H9 (cell line): ENCODE measurements around the gene SCD5. TPM values are rescaled to one million over a fixed set of nuclear protein-coding genes. Genes with fewer than 3 reads are reported as not detected.

Experiments used
- DNase-seq: peaks from one replicate; pipeline ENCODE4 v3.0.0-alpha.2; 2017
- H2AFZ ChIP-seq: one replicate; pipeline ENCODE4 v1.6.1; 2013; ENCODE audit warnings: mild to moderate bottlenecking, low read length, control low read depth, moderate library complexity
- H2AK5ac ChIP-seq: 2 replicates; pipeline ENCODE4 v1.6.1; 2013; ENCODE audit warnings: low read length, control low read depth, mixed read lengths; ENCODE audit not compliant: insufficient read length
- H2BK120ac ChIP-seq: one replicate; pipeline ENCODE4 v1.6.1; 2013; ENCODE audit warnings: low read depth, mild to moderate bottlenecking, low read length, control low read depth, inconsistent platforms; ENCODE audit not compliant: poor library complexity, severe bottlenecking
- H2BK12ac ChIP-seq: 2 replicates; pipeline ENCODE4 v1.6.1; 2013; ENCODE audit warnings: low read length, control low read depth, mixed read lengths, low read depth; ENCODE audit not compliant: insufficient read length
- H2BK15ac ChIP-seq: 2 replicates; pipeline ENCODE4 v1.6.1; 2013; ENCODE audit warnings: low read depth, low read length, control low read depth
- H2BK20ac ChIP-seq: one replicate; pipeline ENCODE4 v1.6.1; 2013; ENCODE audit warnings: low read depth, mild to moderate bottlenecking, low read length, control low read depth, inconsistent platforms; ENCODE audit not compliant: poor library complexity, severe bottlenecking
- H2BK5ac ChIP-seq: 2 replicates; pipeline ENCODE4 v1.6.1; 2013; ENCODE audit warnings: low read length, control low read depth, mixed read lengths; ENCODE audit not compliant: insufficient read length
- H3K14ac ChIP-seq: 2 replicates; pipeline ENCODE4 v1.6.1; 2013; ENCODE audit warnings: low read length, control low read depth; ENCODE audit not compliant: insufficient read depth
- H3K18ac ChIP-seq: 2 replicates; pipeline ENCODE4 v1.6.1; 2013; ENCODE audit warnings: low read depth, mild to moderate bottlenecking, mixed read lengths, low read length, control low read depth; ENCODE audit not compliant: insufficient read length
- H3K23ac ChIP-seq: 2 replicates; pipeline ENCODE4 v1.6.1; 2013; ENCODE audit warnings: low read length, control low read depth, mixed read lengths, low read depth; ENCODE audit not compliant: insufficient read length
- H3K23me2 ChIP-seq: 2 replicates; pipeline ENCODE4 v1.6.1; 2013; ENCODE audit warnings: low read depth, mild to moderate bottlenecking, mixed read lengths, low read length, control low read depth; ENCODE audit not compliant: insufficient read length, poor library complexity, severe bottlenecking
- H3K27ac ChIP-seq: 2 replicates; pipeline ENCODE4 v1.5.1; 2013; ENCODE audit warnings: low read length, control low read depth, mixed read lengths, low read depth; ENCODE audit not compliant: insufficient read length
- H3K27me3 ChIP-seq: 2 replicates; pipeline ENCODE4 v1.6.1; 2013; ENCODE audit warnings: low read length, control low read depth, inconsistent platforms; ENCODE audit not compliant: insufficient read depth
- H3K4ac ChIP-seq: 2 replicates; pipeline ENCODE4 v1.6.1; 2013; ENCODE audit warnings: low read depth, mild to moderate bottlenecking, control low read depth, inconsistent platforms, low read length, moderate library complexity
- H3K4me1 ChIP-seq: 2 replicates; pipeline ENCODE4 v1.6.1; 2013; ENCODE audit warnings: low read length, control low read depth, inconsistent platforms; ENCODE audit not compliant: insufficient read depth
- H3K4me2 ChIP-seq: 2 replicates; pipeline ENCODE4 v1.6.1; 2013; ENCODE audit warnings: low read length, control low read depth, mixed read lengths; ENCODE audit not compliant: insufficient read length, insufficient read depth
- H3K56ac ChIP-seq: 2 replicates; pipeline ENCODE4 v1.6.1; 2013; ENCODE audit warnings: low read depth, mild to moderate bottlenecking, mixed read lengths, low read length, control low read depth; ENCODE audit not compliant: insufficient read length
- H3K79me1 ChIP-seq: 2 replicates; pipeline ENCODE4 v1.6.1; 2013; ENCODE audit warnings: low read depth, mild to moderate bottlenecking, moderate library complexity, low read length, control low read depth, inconsistent platforms; ENCODE audit not compliant: insufficient read depth, poor library complexity, severe bottlenecking
- H3K79me2 ChIP-seq: 2 replicates; pipeline ENCODE4 v1.6.1; 2013; ENCODE audit warnings: low read length, control low read depth, inconsistent platforms; ENCODE audit not compliant: insufficient read depth
- H3K9ac ChIP-seq: 2 replicates; pipeline ENCODE4 v1.6.1; 2013; ENCODE audit warnings: low read length, control low read depth, mixed read lengths; ENCODE audit not compliant: insufficient read length; ENCODE audit errors: extremely low read depth
- H3K9me3 ChIP-seq: one replicate; pipeline ENCODE4 v1.6.1; 2013; ENCODE audit warnings: low read depth, low read length, inconsistent platforms; ENCODE audit not compliant: control insufficient read depth
- H3T11ph ChIP-seq: one replicate; pipeline ENCODE4 v1.6.1; 2013; ENCODE audit warnings: mild to moderate bottlenecking, low read length, control low read depth, inconsistent platforms
- H4K20me1 ChIP-seq: one replicate; pipeline ENCODE4 v1.6.1; 2013; ENCODE audit not compliant: control insufficient read depth, insufficient read length, insufficient read depth
- H4K5ac ChIP-seq: 2 replicates; pipeline ENCODE4 v1.6.1; 2013; ENCODE audit warnings: low read depth, mild to moderate bottlenecking, mixed read lengths, low read length, control low read depth; ENCODE audit not compliant: insufficient read length
- H4K8ac ChIP-seq: replicated peaks from 2 replicates; pipeline ENCODE4 v1.6.1; 2013; ENCODE audit warnings: low read length, control low read depth, mixed read lengths, low read depth; ENCODE audit not compliant: insufficient read length
- H4K91ac ChIP-seq: 2 replicates; pipeline ENCODE4 v1.6.1; 2013; ENCODE audit warnings: low read depth, mild to moderate bottlenecking, moderate library complexity, mixed read lengths, low read length, control low read depth; ENCODE audit not compliant: insufficient read length
- H3K27ac Mint-ChIP-seq, 3 experiments: 2 replicates in 2 of 3; 3 replicates in 1 of 3; pipeline ENCODE4 v1.8.0; 2020 to 2021; ENCODE audit warnings: mixed read lengths in 3 of 3, mild to moderate bottlenecking in 1 of 3, moderate library complexity in 1 of 3
- H3K27me3 Mint-ChIP-seq: 2 replicates; pipeline ENCODE4 v1.8.0; 2021; ENCODE audit warnings: low read depth, mild to moderate bottlenecking, moderate library complexity, mixed read lengths
- H3K36me3 Mint-ChIP-seq, 3 experiments: 2 replicates in 2 of 3; 3 replicates in 1 of 3; pipeline ENCODE4 v1.8.0; 2020 to 2021; ENCODE audit warnings: low read depth in 3 of 3, mixed read lengths in 3 of 3; ENCODE audit not compliant: insufficient read depth in 1 of 3
- H3K4me1 Mint-ChIP-seq, 2 experiments: 2 replicates each; pipeline ENCODE4 v1.8.0; 2020; ENCODE audit warnings: mixed read lengths in 2 of 2
- H3K4me3 Mint-ChIP-seq, 2 experiments: 2 replicates in 1 of 2; 3 replicates in 1 of 2; pipeline ENCODE4 v1.8.0; 2020 to 2021; ENCODE audit warnings: mild to moderate bottlenecking in 2 of 2, mixed read lengths in 2 of 2, moderate library complexity in 1 of 2
- H3K9me3 Mint-ChIP-seq, 2 experiments: 2 replicates in 1 of 2; 3 replicates in 1 of 2; pipeline ENCODE4 v1.8.0; 2020; ENCODE audit warnings: mild to moderate bottlenecking in 2 of 2, mixed read lengths in 2 of 2, moderate library complexity in 1 of 2
- CTCF ChIP-seq: fragments of 200-600 bp; sonication (generic); conservative IDR thresholded peaks from 3 replicates; pipeline ENCODE4 v1.8.0; 2021; ENCODE audit warnings: antibody characterized with exemption, mild to moderate bottlenecking
- WGBS: extraction: QIAGEN DNeasy Blood & Tissue Kit; methylation state at CpG from one replicate; pipeline ENCODE4 v1.1.7; 2013; ENCODE audit warnings: missing lambda C conversion rate, low lambda C conversion rate, mixed read lengths; ENCODE audit not compliant: insufficient read length; ENCODE audit errors: extremely low coverage; 5-methylcytosine and 5-hydroxymethylcytosine counted together
- total RNA-seq: library from RNA; stranded (reverse); gene quantifications from 2 replicates; pipeline ENCODE4 v1.2.1, GENCODE V29; 2021

The SCD5 gene
- total RNA-seq, 1 experiment from 2014 or later = 0.68 TPM

DNA sequence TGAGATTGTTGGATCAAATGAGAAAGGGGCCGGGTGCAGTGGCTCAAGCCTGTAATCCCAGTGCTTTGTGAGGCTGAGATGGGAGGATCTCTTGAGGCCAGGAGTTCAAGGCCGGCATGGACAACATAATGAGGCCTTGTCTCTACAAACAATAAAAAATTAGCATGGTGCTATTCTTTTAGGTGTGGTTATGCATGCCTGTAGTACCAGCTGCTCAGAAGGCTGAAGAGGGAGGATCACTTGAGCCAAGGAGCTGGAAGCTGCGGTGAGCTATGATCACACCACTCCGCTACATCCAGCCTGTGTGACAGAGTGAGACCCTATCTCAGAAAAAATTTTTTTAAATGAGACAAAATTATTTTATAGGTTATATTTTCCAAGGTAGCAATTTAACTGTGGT is 187.1 kb downstream of the SCD5 start:
- Histone ChIP-seq H4K5ac (no peak overlapping the region), H3K79me2 (no peaks in the 10 kb centered on the region), H3K79me1 (no peaks in the 10 kb centered on the region), H2BK15ac (no peak overlapping the region), H2BK20ac (no peak overlapping the region), H2BK12ac (no peak overlapping the region), H3K4me1 (no peaks in the 10 kb centered on the region), H3K9ac (no peak overlapping the region), H3K4me2 (no peak overlapping the region), H3K9me3 (no peaks in the 10 kb centered on the region), H3K56ac (no peak overlapping the region), H3K4ac (no peak overlapping the region), H4K91ac (no peak overlapping the region), H4K8ac (no peak overlapping the region), H3K23me2 (no peaks in the 10 kb centered on the region), H3K18ac (no peak overlapping the region), H4K20me1 (no peaks in the 10 kb centered on the region), H3K27me3 (no peaks in the 10 kb centered on the region; the same call in 1 of the 2 replicates), H2AFZ (no peak overlapping the region), H2BK5ac (no peak overlapping the region), H2AK5ac (no peak overlapping the region), H2BK120ac (no peak overlapping the region), H3T11ph (no peak overlapping the region), H3K23ac (no peak overlapping the region), H3K27ac (no peak overlapping the region), H3K14ac (no peak overlapping the region)
- Mint-ChIP-seq H3K9me3 (no peaks in the 10 kb centered on the region), H3K27me3 (no peaks in the 10 kb centered on the region), H3K36me3 (no peaks in the 10 kb centered on the region), H3K4me3 (no peak overlapping the region), H3K4me1 (peaks cover 4% of the 10 kb centered on the region in 2 experiments), H3K27ac (no peak overlapping the region)
- WGBS = no CpG with 5 or more reads among the region's 4 CpGs
- no peak for TF ChIP-seq CTCF
- DNase-seq = no peak
